Keratinocyte (primary cell): ENCODE results near the gene CD101.

Experiments used
- CTCF ChIP-seq, 3 experiments: IDR thresholded peaks in 1 of 3; conservative IDR thresholded peaks in 1 of 3; optimal IDR thresholded peaks in 1 of 3; 2 replicates in 2 of 3; 3 replicates in 1 of 3; pipeline versions ENCODE3 to v1.5.1; 2011; ENCODE audit warnings: low read length in 3 of 3, mild to moderate bottlenecking in 3 of 3, moderate library complexity in 2 of 3, control low read depth in 1 of 3, inconsistent platforms in 1 of 3; ENCODE audit not compliant: insufficient read depth in 2 of 3; ENCODE audit errors: extremely low read depth in 1 of 3
- EZH2 ChIP-seq: IDR thresholded peaks from one replicate; pipeline ENCODE4 v1.6.1; 2012; ENCODE audit warnings: inconsistent platforms, mild to moderate bottlenecking, low read length, moderate library complexity

GRCh38 chr1:117066367-117066766 lies 64.8 kb downstream of the CD101 start:
- TF ChIP-seq CTCF (optimal IDR thresholded peaks at IDR 0.05 in 1 of 3, IDR thresholded peaks at IDR 0.05 in 1 of 3, conservative IDR thresholded peaks at IDR 0.05 in 1 of 3; ENCODE audit: extremely low read depth in 1 of 3, insufficient read depth in 2 of 3, low read length in 3 of 3) (no peak), EZH2 (no peak)
